NOMO-1 (cell line): ENCODE measurements around the gene ZFYVE26.
"Not testable (repeated sequence)": the region's sequence is repeated elsewhere in the genome, so short reads cannot be mapped to it uniquely, and the experiment has no call there.

Source experiments
- DNase-seq, 2 experiments: peaks; one replicate each; lab custom pipeline; 2025; ENCODE audit not compliant: unreplicated experiment in 2 of 2; lab: John Stamatoyannopoulos, UW

Gene ZFYVE26

GRCh38 chr14:67717048-67717447 lies 99.3 kb downstream of the ZFYVE26 start:
- DNase-seq, result no peak

- no peak for DNase-seq
These were observed 106.2 kb downstream of the ZFYVE26 start for GRCh38 chr14:67710209-67710608.

DNA sequence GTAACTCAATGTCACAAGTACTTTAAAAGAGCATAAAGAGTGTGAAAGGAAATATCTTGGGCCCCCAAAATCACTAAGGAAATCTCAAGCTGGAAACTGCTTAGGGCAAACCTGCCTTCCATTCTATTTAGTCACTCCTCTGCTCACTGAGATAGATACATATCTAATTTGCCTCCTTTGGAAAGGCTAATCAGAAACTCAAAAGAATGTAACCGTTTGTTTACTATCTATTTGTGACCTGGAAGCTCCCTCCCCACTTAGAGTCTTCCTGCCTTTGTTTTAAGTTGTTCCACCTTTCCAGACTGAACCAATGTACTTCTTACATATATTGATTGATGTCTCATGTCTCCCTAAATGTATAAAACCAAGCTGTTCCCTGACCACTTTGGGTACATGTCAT lies 106.6 kb downstream of the ZFYVE26 start:
- DNase-seq, result not testable (repeated sequence)

DNA sequence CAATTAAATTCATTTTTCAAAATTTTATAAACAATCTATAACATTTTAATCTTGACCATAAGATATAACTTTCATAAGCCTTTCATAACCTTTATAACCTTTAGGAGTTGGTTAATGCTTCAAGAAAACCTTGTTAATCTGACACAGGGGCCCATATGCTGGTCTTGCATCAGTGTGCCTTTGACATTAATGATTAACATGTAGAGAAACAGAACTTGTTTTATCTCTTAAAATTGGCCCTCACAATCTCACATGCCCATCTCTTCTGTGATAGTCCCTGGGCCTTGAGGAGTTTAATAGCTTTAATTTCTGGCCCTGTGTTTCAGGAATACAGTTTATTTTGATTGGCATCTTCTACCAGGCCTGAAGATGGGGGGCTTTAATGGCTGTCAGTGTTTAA lies 107.0 kb downstream of the ZFYVE26 start:
- not testable (repeated sequence) for DNase-seq

- no peak for DNase-seq
These were observed 111.2 kb downstream of the ZFYVE26 start for GRCh38 chr14:67705211-67705610.

DNA sequence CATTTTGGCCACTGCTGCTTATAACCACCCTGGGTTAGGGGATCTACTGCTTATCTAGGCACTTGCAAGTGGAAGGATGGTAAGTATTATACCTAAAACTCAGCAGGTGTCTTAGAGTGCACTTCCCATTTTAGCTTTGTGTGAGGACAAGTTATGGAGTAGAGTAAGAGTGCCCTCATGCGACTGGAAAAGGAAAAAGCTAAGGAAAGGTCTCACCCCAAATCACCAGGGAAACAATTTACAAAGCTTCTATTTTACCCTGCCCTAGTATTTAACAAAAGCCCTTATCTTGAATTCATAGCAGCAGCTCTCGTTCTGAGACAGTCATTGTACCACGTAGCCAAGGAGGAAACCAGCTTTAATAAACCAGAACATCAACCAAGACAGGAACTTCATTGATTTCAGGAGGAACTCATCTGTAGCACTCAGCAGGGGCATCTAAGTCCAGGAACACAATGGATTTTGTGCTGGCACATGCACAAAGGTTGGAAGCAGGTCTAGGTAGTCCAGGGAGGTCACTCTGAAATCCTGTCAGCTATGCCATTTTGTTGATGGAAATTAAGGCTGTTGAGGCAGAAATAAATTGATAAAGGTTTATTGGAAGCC lies 111.8 kb downstream of the ZFYVE26 start:
- peak; percentile 41 to 84 for DNase-seq

- no peak for DNase-seq
These were observed 112.4 kb downstream of the ZFYVE26 start for GRCh38 chr14:67703997-67704396.

GRCh38 chr14:67701492-67701891 lies 114.9 kb downstream of the ZFYVE26 start, which contains the start of gene RDH12:
Gene RDH12 (plus strand): TSS chr14:67701886. CDS start chr14:67722643, 20,757 bp downstream.
- DNase-seq, result not testable (repeated sequence)

GRCh38 chr14:67698179-67698578 lies 118.2 kb downstream of the ZFYVE26 start:
- no peak for DNase-seq

GRCh38 chr14:67697006-67697405 lies 119.4 kb downstream of the ZFYVE26 start:
- DNase-seq, result no peak
